Measurements from ENCODE around the gene SNU13.

SNU13 gene

GRCh38 chr22:41650229-41650628 lies 38.4 kb downstream of the SNU13 start:
- H3K27ac ChIP-seq, result no peak overlapping the region
- POLR2A ChIA-PET (ENCODE audit: low non-redundant PET), result no interaction called here
- DNase-seq (ENCODE audit: low spot score), result no peak
- CTCF ChIA-PET, result interaction anchor here (0.7 kb wide), 1 partner anchor 16 kb away, joined by 3 read pairs; no protein-coding TSS in a partner anchor
- TF ChIP-seq CTCF (conservative IDR thresholded peaks at IDR 0.05; ENCODE audit: low read depth), result no peak

- ChIA-PET POLR2A (ENCODE audit: low non-redundant PET) (no interaction called here), CTCF (no interaction called here)
- DNase-seq (ENCODE audit: low spot score), result no peak
- no peak overlapping the region for H3K27ac ChIP-seq
- TF ChIP-seq CTCF (conservative IDR thresholded peaks at IDR 0.05; ENCODE audit: low read depth), result no peak
These were observed 40.2 kb downstream of the SNU13 start for GRCh38 chr22:41648432-41648831.

- no peak for DNase-seq (ENCODE audit: low spot score)
- POLR2A ChIA-PET (ENCODE audit: low non-redundant PET), result no interaction called here
- CTCF ChIA-PET, result no interaction called here
These were observed 40.9 kb downstream of the SNU13 start for GRCh38 chr22:41647771-41648170.

GRCh38 chr22:41642331-41643110 lies 46.1 kb downstream of the SNU13 start:
- CTCF ChIA-PET, result no interaction called here

More at GRCh38 chr22:41647771-41648170, 40.9 kb downstream of the SNU13 start:
- H3K27ac ChIP-seq, result no peak overlapping the region
- no peak for TF ChIP-seq CTCF (conservative IDR thresholded peaks at IDR 0.05; ENCODE audit: low read depth)

GRCh38 chr22:41641854-41642253 lies 46.8 kb downstream of the SNU13 start:
- H3K27ac ChIP-seq, result no peak overlapping the region
- ChIA-PET POLR2A (ENCODE audit: low non-redundant PET) (no interaction called here), CTCF (no interaction called here)
- TF ChIP-seq CTCF (conservative IDR thresholded peaks at IDR 0.05; ENCODE audit: low read depth), result no peak
- no peak for DNase-seq (ENCODE audit: low spot score)

More at GRCh38 chr22:41642331-41643110, 46.1 kb downstream of the SNU13 start:
- POLR2A ChIA-PET (ENCODE audit: low non-redundant PET), result no interaction called here
- DNase-seq (ENCODE audit: low spot score), result no peak
- TF ChIP-seq CTCF (conservative IDR thresholded peaks at IDR 0.05; ENCODE audit: low read depth), result no peak
- peak overlapping the region; percentile 38 for H3K27ac ChIP-seq

- no peak overlapping the region for H3K27ac ChIP-seq
- no peak for TF ChIP-seq CTCF (conservative IDR thresholded peaks at IDR 0.05; ENCODE audit: low read depth)
- ChIA-PET POLR2A (ENCODE audit: low non-redundant PET) (no interaction called here), CTCF (no interaction called here)
- DNase-seq (ENCODE audit: low spot score), result no peak
These were observed 49.9 kb downstream of the SNU13 start for GRCh38 chr22:41638748-41639147.

Data from RWPE1 (cell line).